ENCODE data around the gene SLC46A3. TPM values are rescaled to one million over a fixed set of nuclear protein-coding genes. Genes with fewer than 3 reads are reported as not detected.
"Not testable (repeated sequence)": the region's sequence is repeated elsewhere in the genome, so short reads cannot be mapped to it uniquely, and the experiment has no call there.

Gene SLC46A3
- total and polyA plus RNA-seq, 2 donors (not counting 1 experiment from before 2014, with no cell fraction given) = 13.1 to 19.0 TPM

DNA sequence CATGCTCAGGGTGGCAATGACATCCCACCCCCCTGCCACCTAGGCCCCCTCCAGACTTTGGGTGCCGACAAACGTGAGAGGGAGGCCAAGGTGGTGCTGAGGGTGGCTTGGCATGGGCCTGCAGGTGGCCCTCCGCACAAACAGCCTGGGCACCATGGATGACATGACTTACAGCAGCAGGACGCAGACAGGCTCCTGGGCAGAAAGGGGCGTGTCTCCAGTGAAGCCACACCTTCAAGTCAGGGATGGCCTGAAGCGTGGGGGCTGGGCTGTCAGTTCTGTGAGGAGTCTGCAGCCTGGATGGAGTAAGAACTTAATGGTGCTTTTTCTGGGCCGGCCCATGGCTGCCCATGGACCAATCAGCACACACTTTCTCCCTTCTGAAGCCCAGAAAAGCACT is 34.5 kb downstream of the SLC46A3 start:
- no peaks in the 10 kb centered on the region for H3K79me2 ChIP-seq (ENCODE audit: control insufficient read depth, insufficient read depth, low read length)
- intact Hi-C loops (cut with micrococcal nuclease) = no loop called here
- ChIA-PET CTCF (no interaction called here), POLR2A (no interaction called here)
- no peak overlapping the region for H2AFZ ChIP-seq (ENCODE audit: insufficient read depth, low read depth, low read length, poor library complexity, severe bottlenecking)
- ATAC-seq (ENCODE audit: low read depth) (no peak), DNase-seq (no peak)
- TF ChIP-seq EZH2 (IDR thresholded peaks at IDR 0.05; ENCODE audit: borderline replicate concordance, insufficient read depth, low read depth, low read length, poor library complexity, severe bottlenecking) = no peak
- TF ChIP-seq, protein P1, sequence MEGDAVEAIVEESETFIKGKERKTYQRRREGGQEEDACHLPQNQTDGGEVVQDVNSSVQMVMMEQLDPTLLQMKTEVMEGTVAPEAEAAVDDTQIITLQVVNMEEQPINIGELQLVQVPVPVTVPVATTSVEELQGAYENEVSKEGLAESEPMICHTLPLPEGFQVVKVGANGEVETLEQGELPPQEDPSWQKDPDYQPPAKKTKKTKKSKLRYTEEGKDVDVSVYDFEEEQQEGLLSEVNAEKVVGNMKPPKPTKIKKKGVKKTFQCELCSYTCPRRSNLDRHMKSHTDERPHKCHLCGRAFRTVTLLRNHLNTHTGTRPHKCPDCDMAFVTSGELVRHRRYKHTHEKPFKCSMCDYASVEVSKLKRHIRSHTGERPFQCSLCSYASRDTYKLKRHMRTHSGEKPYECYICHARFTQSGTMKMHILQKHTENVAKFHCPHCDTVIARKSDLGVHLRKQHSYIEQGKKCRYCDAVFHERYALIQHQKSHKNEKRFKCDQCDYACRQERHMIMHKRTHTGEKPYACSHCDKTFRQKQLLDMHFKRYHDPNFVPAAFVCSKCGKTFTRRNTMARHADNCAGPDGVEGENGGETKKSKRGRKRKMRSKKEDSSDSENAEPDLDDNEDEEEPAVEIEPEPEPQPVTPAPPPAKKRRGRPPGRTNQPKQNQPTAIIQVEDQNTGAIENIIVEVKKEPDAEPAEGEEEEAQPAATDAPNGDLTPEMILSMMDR (IDR thresholded peaks at IDR 0.05) = no peak
- Mint-ChIP-seq H3K27ac (no peak overlapping the region), H3K4me3 (no peak overlapping the region), H3K27me3 (no peaks in the 10 kb centered on the region), H3K4me1 (no peaks in the 10 kb centered on the region), H3K9me3 (ENCODE audit: insufficient read depth) (peaks cover 2% of the 10 kb centered on the region)
- peaks cover 0 to 2% (median 0%) of the 10 kb centered on the region in 3 donors for H3K9me3 ChIP-seq (ENCODE audit: control extremely low read depth in 1 of 3, control insufficient read depth in 2 of 3, insufficient read depth in 1 of 3, low read length in 2 of 3)
- no peaks in the 10 kb centered on the region for H4K20me1 ChIP-seq (ENCODE audit: control insufficient read depth, insufficient read depth, low read length, poor library complexity, severe bottlenecking)
- WGBS (ENCODE audit: insufficient coverage) = 97% methylated on average over 7 of the region's 7 CpGs
- no peaks in the 10 kb centered on the region for H3K4me1 ChIP-seq (ENCODE audit: control insufficient read depth in 2 of 2, insufficient read depth in 2 of 2, low read length in 2 of 2)
- H3K4me3 ChIP-seq (ENCODE audit: control extremely low read depth in 1 of 5, extremely low read depth in 1 of 5, insufficient read depth in 1 of 5, low read depth in 2 of 5, low read length in 4 of 5) = no peak overlapping the region
- H3K27me3 ChIP-seq (replicated peaks in 1 of 4; ENCODE audit: control extremely low read depth in 1 of 4, control insufficient read depth in 3 of 4, insufficient read depth in 4 of 4, low read length in 3 of 4) = no peaks in the 10 kb centered on the region
- H3K9ac ChIP-seq (ENCODE audit: low read length) = no peak overlapping the region
- no peak overlapping the region for H3K27ac ChIP-seq (ENCODE audit: low read length in 2 of 2)
- no peak overlapping the region for H3K4me2 ChIP-seq (replicated peaks; ENCODE audit: low read depth, low read length, poor library complexity, severe bottlenecking)
- peaks cover 3 to 6% of the 10 kb centered on the region in 2 experiments for H3K36me3 ChIP-seq (replicated peaks in 1 of 2; ENCODE audit: control extremely low read depth in 1 of 2, control insufficient read depth in 1 of 2, extremely low read depth in 1 of 2, insufficient read depth in 2 of 2, low read length in 1 of 2)

DNA sequence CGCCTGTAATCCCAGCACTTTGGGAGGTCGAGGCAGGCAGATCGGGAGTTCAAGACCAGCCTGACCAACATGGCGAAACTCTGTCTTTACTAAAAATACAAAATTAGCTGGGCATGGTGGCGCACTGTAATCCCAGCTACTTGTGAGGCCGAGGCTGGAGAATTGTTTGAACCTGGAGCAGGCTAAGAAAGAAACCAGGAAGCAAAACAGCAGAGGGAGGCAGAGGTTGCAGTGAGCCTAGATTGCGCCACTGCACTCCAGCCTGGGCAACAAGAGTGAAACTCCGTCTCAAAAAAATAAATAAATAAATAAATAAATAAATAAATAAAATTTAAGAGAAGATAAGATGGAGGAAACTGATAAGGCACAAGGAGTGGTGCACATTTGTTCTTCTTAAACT is 35.6 kb downstream of the SLC46A3 start:
- ATAC-seq (ENCODE audit: low read depth); H3K4me1 Mint-ChIP-seq; H3K9me3 Mint-ChIP-seq (ENCODE audit: insufficient read depth); H4K20me1 ChIP-seq (ENCODE audit: control insufficient read depth, insufficient read depth, low read length, poor library complexity, severe bottlenecking); DNase-seq; H3K4me2 ChIP-seq (replicated peaks; ENCODE audit: low read depth, low read length, poor library complexity, severe bottlenecking); H3K27me3 ChIP-seq (replicated peaks in 1 of 4; ENCODE audit: control extremely low read depth in 1 of 4, control insufficient read depth in 3 of 4, insufficient read depth in 4 of 4, low read length in 3 of 4); CTCF ChIA-PET; H3K4me1 ChIP-seq (ENCODE audit: control insufficient read depth in 2 of 2, insufficient read depth in 2 of 2, low read length in 2 of 2); H3K4me3 Mint-ChIP-seq; H3K9ac ChIP-seq (ENCODE audit: low read length); POLR2A ChIA-PET; H3K9me3 ChIP-seq (ENCODE audit: control extremely low read depth in 1 of 3, control insufficient read depth in 2 of 3, insufficient read depth in 1 of 3, low read length in 2 of 3); H3K27ac ChIP-seq (ENCODE audit: low read length in 2 of 2); H2AFZ ChIP-seq (ENCODE audit: insufficient read depth, low read depth, low read length, poor library complexity, severe bottlenecking); H3K27me3 Mint-ChIP-seq; intact Hi-C loops (cut with micrococcal nuclease); H3K27ac Mint-ChIP-seq; H3K79me2 ChIP-seq (ENCODE audit: control insufficient read depth, insufficient read depth, low read length); H3K4me3 ChIP-seq (ENCODE audit: control extremely low read depth in 1 of 5, extremely low read depth in 1 of 5, insufficient read depth in 1 of 5, low read depth in 2 of 5, low read length in 4 of 5): not testable (repeated sequence)
- peaks cover 3 to 13% of the 10 kb centered on the region in 2 experiments for H3K36me3 ChIP-seq (replicated peaks in 1 of 2; ENCODE audit: control extremely low read depth in 1 of 2, control insufficient read depth in 1 of 2, extremely low read depth in 1 of 2, insufficient read depth in 2 of 2, low read length in 1 of 2)
- WGBS (ENCODE audit: insufficient coverage) = 93% methylated on average over 6 of the region's 8 CpGs
